GM21515 (cell line): ENCODE results near the gene EFNA1.

ENCODE experiments used
- ATAC-seq: cut with Tn5 transposase; IDR thresholded peaks from one replicate; pipeline ENCODE4 v1.9.1; 2021; ENCODE audit not compliant: unreplicated experiment

EFNA1 gene, protein sequence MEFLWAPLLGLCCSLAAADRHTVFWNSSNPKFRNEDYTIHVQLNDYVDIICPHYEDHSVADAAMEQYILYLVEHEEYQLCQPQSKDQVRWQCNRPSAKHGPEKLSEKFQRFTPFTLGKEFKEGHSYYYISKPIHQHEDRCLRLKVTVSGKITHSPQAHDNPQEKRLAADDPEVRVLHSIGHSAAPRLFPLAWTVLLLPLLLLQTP

DNA sequence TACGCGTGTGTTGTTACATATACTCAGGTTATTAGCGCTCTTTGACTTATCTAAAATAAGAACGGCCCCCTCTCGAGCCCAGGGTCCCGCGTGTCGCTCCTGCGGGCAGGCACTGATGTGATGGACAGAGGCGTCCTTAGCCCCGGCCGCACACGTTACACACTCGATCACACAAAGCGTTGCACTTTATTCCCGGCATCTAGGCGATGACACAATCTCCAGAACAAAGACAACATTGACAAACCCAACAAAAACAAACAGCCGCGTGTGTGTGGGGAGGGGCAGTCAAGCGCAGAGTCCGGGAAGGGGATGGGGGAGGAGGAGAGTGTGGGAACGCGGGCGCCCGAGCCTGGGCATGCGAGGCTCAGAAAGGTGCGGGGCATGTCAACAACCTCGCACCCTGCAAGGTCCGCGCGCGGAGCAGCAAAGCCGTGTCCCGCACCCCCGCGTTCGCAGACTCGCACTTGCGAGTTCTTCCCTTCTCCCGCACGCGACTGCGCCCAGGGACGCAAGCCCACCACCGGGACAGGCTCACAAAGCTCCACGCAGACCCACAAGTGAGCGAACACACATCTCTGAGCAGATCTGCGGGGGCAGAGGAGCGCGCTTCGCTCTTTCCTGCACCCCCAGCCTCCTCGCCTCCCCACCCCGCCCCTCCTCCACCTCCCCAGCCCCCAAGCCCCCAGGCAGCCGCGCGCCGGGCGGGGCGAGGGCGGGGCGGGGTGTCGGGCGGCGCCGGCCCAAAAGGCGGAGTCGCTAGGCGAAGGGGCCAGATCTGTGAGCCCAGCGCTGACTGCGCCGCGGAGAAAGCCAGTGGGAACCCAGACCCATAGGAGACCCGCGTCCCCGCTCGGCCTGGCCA, at the start of gene EFNA1:
TSS of gene EFNA1 (plus strand) at position 772 of the 862 bp plus-strand sequence. CDS start 102 bp downstream, outside the sequence.
- ATAC-seq = no peak

DNA sequence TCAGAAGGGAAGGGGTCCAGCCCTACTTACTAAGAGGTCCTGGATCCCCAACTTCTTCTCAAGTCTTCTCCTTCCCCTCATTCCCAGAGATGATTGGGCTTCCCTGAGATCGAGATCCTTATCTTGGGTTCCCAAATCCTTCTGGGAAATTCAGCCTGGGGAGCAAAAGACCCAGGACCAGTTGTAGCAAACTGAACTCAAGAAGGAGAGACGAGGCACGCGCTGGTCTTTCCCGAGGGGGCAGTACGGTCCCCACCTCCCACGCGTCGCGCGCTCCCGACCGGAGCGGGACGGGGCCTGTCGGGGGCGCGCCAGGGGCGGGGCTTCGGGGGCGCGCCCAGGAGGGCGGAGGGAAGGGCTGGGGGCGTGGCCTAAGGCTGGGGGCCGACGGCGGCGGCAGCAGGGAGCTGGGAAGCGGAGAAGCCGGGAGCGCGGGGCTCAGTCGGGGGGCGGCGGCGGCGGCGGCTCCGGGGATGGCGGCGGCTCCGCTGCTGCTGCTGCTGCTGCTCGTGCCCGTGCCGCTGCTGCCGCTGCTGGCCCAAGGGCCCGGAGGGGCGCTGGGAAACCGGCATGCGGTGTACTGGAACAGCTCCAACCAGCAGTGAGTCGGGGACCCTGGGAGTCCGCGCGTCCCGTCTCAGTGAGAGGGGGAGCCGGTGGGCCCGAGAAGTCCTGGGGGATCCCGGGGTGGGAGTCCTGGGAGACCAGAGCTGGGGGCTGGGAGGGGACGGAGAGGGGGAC, 49.0 kb upstream of the EFNA1 start, which contains the start of gene EFNA3:
TSS of gene EFNA3 (plus strand) at position 369 of the 741 bp plus-strand sequence. CDS start at position 474, 105 bp downstream.
- no peak for ATAC-seq

DNA sequence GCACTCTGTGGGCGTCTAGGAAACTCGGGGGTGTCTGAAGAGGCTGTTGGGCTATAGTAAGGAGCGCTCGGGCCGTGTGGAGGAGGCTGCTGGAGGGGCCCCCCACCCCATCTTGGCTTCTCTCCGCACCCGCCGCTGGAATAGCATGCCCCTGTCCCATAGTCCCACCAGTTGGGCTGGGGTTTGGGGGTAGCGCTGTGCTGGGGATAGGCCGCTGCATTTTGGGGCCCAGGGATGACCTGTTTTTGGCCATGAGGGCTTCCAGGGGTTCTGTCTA, 48.5 kb upstream of the EFNA1 start:
- ATAC-seq = no peak

DNA sequence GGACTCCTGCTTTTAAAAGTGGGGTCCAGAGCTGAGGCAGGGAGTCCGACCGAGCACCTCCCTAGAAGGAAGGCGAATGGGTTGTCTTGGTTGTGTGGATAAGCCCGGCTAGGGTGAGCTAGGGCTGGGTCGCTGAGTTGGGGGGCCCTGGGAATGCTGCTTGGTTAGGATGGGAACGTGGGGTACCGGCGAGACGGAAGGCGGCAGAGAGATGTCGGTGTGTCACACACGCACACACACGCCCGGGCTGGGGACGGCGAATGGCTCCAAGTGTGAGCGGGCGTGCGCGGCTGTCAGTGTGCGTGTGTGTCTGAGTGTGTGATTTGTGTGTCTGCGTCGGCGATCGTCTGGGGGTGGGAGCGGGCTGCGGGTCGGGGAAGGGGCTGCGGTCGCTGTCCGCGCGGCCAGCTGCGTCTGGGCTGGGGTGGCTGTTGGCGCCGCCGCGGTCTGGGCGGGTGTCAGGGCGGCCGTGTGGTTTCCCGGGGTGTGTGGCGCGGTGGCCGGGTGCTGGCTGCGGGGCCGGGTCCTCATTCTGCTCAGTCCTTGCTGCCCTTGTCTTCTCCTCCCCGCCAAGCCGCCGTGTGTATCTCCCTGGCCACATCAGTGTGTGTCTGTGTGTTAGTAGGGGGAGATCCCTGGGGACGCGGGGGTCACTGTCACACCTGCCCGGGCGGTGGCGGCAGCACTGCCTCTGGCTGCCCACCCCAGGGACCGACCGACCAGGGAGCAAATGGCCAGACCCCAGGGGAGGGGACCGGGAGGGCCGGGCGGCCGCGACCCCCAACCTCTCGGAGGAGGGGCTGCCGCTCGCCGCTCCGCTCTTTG, 48.0 kb upstream of the EFNA1 start:
- ATAC-seq = no peak

DNA sequence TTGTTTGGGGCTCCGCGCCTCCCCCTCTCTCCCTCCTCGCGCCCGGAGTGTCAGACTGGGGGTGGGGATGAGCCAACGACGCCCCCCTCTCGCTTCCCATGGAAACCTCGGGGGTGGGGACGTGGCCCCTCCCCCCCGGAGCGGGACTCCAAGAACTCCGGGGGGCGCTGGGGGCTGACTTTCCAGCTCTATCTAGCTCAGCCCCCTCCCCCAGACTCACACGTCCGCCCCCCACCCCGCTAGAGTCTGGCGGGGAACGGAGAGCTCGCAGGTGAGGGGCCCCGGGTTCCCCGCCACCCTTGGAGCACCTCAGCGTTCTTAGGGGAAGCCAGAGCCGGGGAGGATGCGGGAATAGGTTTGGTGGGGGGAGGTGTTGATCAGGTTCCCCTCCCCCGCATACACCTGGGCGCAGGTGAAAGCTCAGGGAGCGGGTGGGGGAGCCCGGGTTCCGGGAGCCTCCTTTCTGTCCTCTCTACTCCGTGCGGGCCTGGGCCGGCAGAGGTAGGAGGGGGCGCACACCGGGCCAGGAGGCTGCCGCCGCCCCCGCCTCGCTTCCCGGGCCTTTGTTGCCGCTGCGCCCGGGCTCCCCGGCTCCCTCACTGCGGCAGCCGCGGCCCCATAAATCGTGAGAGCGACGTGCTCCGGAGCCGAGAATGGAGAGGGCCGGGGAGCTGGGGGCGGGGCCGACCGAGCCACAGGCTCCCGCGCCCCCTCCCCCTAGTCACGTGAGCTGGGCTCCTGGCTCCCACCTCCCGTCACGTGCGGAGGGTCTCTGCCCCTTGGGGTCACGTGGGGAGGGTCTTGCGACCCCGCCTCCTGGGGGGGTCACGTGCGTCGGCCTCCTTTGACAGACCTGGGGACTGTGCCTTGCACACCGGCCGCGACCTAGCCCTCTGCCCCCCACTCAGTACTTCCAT, 47.1 kb upstream of the EFNA1 start:
- ATAC-seq = no peak

DNA sequence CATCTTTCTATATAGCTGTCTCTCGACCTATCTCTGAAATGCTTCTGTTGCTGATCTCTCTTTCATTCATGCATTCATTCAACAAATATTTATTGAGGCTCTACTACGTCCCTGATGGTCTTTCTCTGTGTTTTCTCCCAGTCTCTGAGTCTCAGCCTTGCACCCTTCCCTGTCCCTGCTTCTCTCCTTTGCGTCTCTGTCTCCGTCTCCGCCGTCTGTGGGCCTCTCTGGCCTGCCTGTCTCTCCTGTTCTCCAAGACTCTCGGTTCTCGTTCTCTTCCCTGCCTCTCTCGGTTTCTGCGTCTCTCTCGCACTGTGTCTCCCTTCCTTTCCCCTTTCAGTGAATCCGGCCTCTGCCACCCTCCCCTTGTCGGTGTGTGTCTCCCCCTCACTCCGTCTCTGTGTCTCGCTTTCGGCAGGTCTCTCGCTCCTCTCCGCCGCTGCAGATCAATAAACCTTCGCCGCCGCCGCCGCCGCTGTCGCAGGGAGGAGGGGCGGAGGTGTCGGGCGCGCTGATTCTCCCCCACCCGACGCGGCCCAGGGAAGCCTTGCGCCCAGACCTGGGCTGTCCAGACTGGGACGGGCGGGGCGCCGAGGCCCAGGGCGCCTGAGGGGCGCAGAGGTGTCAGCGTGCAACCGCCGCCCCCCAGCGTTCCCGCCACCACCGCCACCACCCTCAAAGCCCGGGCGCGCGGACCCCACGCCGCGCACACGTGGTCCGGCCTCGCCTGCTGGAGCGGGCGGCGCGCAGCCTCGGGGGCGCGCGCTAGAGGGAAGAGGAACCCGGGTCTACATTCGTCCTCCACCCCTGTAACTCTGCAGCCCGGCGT, 46.0 kb upstream of the EFNA1 start:
- ATAC-seq = no peak

DNA sequence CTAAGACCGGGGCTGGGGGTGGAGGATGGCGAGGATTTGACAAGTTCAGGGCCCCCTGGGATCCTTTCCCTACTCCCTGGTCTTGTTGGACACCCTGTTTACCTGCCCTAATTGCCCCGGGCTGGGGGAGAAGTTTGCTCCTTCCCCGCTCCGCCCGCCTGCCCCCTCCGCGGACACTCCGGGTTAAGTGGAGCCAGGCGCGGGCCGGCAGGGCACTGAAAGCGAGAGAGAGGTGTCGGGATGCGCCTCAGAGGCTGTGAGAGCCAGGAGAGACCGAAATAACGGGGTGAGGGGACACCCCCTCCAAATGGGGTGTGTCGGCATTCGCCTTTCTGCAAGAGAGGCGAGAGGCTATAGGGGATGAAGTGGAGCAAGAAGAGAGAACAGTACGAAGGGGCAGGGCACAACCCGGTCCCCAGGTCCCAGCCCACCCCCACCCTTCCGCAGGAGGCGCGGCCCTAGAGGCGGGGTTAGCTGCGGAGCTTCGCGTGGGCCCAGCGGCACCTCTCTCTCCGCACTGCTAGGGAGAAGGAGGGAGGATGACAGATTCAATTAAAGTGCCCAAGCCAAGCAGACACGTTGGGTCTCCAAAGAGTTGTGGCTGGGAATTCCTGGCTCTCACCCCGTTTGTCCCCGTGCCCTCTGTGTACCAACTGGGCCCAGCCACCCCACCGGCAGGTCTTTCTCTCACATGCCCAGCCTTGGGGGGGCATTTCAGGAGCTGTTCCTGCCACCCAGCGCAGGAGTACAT, 45.2 kb upstream of the EFNA1 start:
- ATAC-seq = no peak

DNA sequence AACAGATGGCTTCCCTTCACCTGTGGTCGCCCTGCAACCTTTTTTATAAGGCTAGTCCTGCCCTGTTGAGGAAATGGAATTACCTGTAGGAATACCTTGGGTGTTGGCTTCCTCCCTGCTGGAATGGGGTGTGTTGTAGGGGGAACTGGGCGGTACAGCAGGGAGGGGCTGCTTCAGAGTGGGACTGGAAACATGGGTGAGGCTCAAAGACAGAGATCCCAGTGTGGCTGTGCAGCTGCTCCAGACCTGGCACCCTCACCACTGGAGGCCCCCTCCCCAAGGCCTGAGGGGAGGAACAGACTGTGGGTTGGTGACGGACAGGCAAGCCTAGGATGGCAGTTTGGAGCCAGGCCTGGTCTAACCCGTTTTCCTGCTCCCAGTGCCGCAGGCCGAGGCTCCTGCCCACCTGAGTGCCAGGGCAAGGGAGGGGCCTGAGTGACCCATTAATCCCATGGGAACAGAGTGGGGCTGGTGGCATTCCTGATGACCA, 44.6 kb upstream of the EFNA1 start:
- no peak for ATAC-seq

DNA sequence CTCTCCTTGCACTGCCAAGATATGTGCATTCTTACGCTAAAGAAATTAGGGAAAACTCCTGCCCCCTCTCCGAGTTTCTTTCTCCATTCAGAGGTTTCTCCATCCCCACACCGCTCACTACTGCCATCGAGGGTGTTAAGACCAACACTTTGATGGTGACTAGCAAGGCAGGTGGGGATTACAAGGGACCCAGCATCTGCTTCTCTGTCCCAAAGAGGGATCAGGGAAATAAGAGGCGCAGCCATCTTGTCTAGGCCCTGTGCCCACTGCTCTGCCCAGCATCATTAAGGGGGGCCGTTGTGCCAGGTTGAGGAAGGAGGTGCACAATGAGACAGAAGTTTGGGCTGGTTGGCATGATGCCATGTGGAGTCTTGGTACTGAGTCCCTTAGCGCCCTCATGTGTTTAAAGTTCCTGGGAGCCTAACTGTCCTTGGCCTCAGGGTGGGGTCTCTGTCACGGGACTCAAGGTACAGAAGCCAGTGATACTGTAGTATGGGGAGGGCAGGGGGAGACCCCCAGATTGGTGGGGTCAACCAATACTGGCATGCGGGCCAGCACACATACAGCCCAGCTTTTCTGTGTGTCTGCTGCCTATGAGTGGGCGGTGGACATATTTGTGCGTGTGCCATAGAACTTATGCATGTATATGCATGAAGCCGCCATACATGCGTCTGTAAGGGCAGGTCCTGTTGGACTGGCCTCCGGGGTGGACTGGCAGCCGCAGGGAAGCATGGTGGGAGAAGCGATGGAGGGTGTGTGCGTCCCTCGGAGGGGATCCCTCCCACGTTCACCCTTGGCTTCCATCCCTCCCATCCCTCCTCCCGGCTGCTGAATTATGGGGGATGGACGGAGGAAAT, 43.6 kb upstream of the EFNA1 start:
- ATAC-seq = no peak

DNA sequence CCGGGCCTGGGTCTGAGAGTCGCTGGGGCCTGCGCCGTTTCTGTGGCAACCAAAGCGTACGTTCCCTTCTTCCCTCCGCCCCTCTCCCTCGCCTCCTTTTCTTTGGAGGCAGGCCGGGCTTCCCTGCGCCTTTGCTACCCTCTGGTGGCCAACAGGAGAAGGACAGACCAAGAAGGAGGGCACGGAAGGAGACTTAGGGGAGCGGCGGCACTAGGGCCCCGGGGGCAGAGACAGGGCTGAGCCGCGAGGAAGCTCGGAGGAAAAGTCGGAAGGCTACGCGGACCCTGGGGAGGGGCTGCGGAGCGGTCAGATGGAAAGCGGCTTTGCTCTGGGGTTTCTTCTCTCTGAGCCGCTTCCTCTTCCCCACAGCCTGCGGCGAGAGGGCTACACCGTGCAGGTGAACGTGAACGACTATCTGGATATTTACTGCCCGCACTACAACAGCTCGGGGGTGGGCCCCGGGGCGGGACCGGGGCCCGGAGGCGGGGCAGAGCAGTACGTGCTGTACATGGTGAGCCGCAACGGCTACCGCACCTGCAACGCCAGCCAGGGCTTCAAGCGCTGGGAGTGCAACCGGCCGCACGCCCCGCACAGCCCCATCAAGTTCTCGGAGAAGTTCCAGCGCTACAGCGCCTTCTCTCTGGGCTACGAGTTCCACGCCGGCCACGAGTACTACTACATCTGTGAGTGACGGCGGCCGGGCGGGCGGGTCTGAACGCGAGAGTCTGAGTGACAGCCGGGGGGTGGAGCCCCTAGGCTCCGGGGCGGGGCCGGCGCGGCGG, 42.8 kb upstream of the EFNA1 start:
- ATAC-seq = peak; percentile 64

DNA sequence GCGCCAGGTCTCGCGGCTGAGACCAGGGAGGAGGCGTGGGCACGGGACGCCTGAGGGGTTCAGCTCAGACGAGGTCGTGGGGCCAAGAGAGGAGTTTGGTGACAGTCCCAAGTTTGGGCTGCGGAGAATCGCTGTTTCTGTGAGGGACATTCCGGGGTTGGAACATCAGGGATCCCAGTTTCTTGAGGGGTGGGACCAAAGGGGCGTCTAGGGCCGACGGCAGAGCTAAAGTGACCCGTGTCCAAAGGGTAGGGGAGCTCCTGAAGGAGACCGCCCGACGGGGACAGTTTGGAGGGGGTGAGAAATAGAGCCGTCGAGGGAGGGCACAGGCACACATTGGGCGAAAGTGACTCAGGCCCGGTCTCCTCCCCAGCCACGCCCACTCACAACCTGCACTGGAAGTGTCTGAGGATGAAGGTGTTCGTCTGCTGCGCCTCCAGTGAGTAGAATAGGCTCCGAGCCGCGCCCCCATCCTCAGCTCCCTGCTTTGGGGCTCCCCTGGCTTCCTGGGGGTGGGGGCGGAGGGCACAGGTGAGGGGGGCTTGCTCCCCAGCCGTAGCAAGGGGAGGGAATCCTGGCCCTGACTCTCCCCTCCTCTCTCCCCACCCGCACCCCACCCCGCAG, 42.1 kb upstream of the EFNA1 start:
- no peak for ATAC-seq

DNA sequence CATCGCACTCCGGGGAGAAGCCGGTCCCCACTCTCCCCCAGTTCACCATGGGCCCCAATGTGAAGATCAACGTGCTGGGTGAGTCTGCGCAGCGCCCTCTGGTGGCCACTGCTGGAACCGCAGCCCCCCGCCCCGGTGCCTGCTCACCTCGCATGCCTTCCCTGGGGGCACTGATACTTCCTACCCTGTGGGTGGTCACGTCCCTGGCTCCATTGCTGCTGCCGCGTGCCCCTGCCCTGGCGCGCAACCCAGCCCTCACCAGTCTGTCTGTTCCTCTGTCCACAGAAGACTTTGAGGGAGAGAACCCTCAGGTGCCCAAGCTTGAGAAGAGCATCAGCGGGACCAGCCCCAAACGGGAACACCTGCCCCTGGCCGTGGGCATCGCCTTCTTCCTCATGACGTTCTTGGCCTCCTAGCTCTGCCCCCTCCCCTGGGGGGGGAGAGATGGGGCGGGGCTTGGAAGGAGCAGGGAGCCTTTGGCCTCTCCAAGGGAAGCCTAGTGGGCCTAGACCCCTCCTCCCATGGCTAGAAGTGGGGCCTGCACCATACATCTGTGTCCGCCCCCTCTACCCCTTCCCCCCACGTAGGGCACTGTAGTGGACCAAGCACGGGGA, 41.4 kb upstream of the EFNA1 start:
- ATAC-seq = no peak

DNA sequence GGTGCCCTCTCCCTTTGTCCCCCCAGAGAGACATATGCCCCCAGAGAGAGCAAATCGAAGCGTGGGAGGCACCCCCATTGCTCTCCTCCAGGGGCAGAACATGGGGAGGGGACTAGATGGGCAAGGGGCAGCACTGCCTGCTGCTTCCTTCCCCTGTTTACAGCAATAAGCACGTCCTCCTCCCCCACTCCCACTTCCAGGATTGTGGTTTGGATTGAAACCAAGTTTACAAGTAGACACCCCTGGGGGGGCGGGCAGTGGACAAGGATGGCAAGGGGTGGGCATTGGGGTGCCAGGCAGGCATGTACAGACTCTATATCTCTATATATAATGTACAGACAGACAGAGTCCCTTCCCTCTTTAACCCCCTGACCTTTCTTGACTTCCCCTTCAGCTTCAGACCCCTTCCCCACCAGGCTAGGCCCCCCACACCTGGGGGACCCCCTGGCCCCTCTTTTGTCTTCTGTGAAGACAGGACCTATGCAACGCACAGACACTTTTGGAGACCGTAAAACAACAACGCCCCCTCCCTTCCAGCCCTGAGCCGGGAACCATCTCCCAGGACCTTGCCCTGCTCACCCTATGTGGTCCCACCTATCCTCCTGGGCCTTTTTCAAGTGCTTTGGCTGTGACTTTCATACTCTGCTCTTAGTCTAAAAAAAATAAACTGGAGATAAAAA, 40.7 kb upstream of the EFNA1 start:
- no peak for ATAC-seq

DNA sequence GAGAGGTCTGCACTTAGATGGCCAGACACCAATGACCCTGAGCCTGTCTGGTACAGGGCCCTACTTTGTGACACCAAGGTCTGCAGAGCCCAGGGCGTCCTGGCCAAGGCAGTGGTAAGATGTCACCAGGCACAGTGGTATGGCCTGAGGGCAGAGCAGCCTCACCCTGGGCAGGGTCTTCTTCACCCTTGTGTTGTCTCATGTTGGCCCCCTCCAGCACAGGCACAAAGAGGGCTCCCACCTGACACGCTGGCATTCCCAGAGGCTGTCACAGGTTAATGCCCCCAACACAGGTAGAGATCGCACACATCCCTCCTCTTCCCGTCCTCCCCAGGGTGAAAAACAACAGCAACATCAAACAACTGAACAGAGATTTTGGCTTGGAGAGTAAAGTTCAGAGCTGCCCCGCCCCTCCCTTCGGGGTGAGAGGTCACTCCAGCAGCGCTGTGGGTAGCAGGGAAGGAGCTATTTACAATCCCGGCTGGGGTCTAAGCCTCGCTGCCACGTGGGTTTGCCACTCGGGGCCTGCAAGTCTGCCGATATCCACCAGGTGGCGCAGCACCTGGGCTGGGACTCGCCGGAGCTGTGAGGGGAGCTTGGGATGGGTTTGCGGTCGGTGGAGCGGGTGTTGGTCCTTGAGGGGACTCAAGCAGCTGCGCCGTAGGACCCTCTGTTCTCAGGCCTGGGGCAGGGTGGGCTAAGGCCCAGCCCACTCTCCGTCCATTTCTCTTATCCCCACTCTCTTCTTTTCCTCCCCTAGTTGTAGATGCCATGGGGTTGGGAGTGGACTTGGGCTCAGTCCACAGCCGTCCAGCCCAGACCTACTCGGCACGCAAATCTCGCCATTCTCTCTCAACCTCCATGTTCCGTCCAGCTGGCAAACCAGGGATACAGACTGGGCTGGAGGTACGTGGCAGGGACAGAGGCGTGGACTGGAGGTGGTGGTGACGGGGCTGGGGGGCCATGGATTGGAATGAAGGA, 36.3 kb upstream of the EFNA1 start:
- ATAC-seq = no peak
